ENCODE measurements around the gene FAM228A.

- TF ChIP-seq CTCF (IDR thresholded peaks at IDR 0.05) (no peak), EZH2 (IDR thresholded peaks at IDR 0.05; ENCODE audit: borderline replicate concordance, insufficient read depth, low read depth, low read length, poor library complexity, severe bottlenecking) (no peak)
Measured at GRCh38 chr2:24214880-24215279, 40.0 kb downstream of the FAM228A start.

Data from B cell (primary cell).